HEK293T (cell line): ENCODE data around the gene ADAMTS8.

Experiments
- CTCF ChIA-PET: fragments of 350-600 bp; formaldehyde crosslinking; extraction: SDS; loops from one replicate; lab custom pipeline; 2021; ENCODE audit warnings: antibody characterized with exemption, inconsistent platforms; lab: Yijun Ruan, JAX
- POLR2A ChIA-PET: fragments of 350-600 bp; formaldehyde crosslinking; extraction: SDS; loops from one replicate; lab custom pipeline; 2020; ENCODE audit warnings: antibody characterized with exemption, inconsistent platforms; lab: Yijun Ruan, JAX
- DNase-seq: peaks from one replicate; pipeline ENCODE4 v3.0.0; 2012; ENCODE audit warnings: mixed read lengths; ENCODE audit errors: extremely low spot score
- ARNT ChIP-seq: fragments of 450-650 bp; IDR thresholded peaks from 2 replicates; pipeline ENCODE4 v1.6.1; 2017; ENCODE audit warnings: mild to moderate bottlenecking
- BHLHE40 ChIP-seq: fragments of 450-650 bp; IDR thresholded peaks from 2 replicates; pipeline ENCODE4 v1.6.1; 2016; ENCODE audit warnings: mild to moderate bottlenecking, moderate library complexity, borderline replicate concordance
- CTBP1 ChIP-seq: fragments of 450-650 bp; IDR thresholded peaks from 2 replicates; pipeline ENCODE4 v1.6.1; 2016; ENCODE audit warnings: borderline replicate concordance
- ELF4 ChIP-seq: fragments of 450-650 bp; IDR thresholded peaks from 2 replicates; pipeline ENCODE4 v1.6.1; 2017; ENCODE audit warnings: antibody characterized with exemption
- FOXA1 ChIP-seq: fragments of 450-650 bp; IDR thresholded peaks from 2 replicates; pipeline ENCODE4 v1.6.1; 2016; ENCODE audit warnings: mild to moderate bottlenecking
- FOXK2 ChIP-seq: fragments of 450-650 bp; IDR thresholded peaks from 2 replicates; pipeline ENCODE4 v1.6.1; 2016; ENCODE audit warnings: mild to moderate bottlenecking
- FOXM1 ChIP-seq: fragments of 450-650 bp; IDR thresholded peaks from 2 replicates; pipeline ENCODE4 v1.6.1; 2017; ENCODE audit warnings: mild to moderate bottlenecking, borderline replicate concordance
- HDGF ChIP-seq: fragments of 450-650 bp; IDR thresholded peaks from 2 replicates; pipeline ENCODE4 v1.6.1; 2017; ENCODE audit warnings: antibody characterized with exemption, borderline replicate concordance
- L3MBTL2 ChIP-seq: fragments of 450-650 bp; conservative IDR thresholded peaks from 2 replicates; pipeline ENCODE4 v1.6.1; 2016; ENCODE audit warnings: mild to moderate bottlenecking
- LEF1 ChIP-seq: fragments of 450-650 bp; IDR thresholded peaks from 2 replicates; pipeline ENCODE4 v1.6.1; 2017; ENCODE audit warnings: mild to moderate bottlenecking, borderline replicate concordance
- NFRKB ChIP-seq: fragments of 450-650 bp; IDR thresholded peaks from 2 replicates; pipeline ENCODE4 v1.6.1; 2016; ENCODE audit warnings: mild to moderate bottlenecking, moderate library complexity
- SP1 ChIP-seq: fragments of 450-650 bp; IDR thresholded peaks from 2 replicates; pipeline ENCODE4 v1.6.1; 2017
- SUZ12 ChIP-seq: fragments of 450-650 bp; IDR thresholded peaks from 2 replicates; pipeline ENCODE4 v1.6.1; 2016; ENCODE audit warnings: mild to moderate bottlenecking
- TARDBP ChIP-seq: fragments of 450-650 bp; IDR thresholded peaks from 2 replicates; pipeline ENCODE4 v1.6.1; 2016
- ZNF384 ChIP-seq: fragments of 450-650 bp; IDR thresholded peaks from 2 replicates; pipeline ENCODE4 v1.6.1; 2016
- TF ChIP-seq, protein P1 (sequence below): fragments of 450-650 bp; IDR thresholded peaks from 2 replicates; pipeline ENCODE4 v1.6.1; 2016

The ADAMTS8 gene

GRCh38 chr11:130418210-130418609 is 10.2 kb downstream of the ADAMTS8 start:
- ChIA-PET POLR2A (no interaction called here), CTCF (interaction anchor here (1.0 kb wide), 1 partner anchor 10 kb away, joined by 3 read pairs; no protein-coding TSS in a partner anchor)
- no peak for DNase-seq
- TF ChIP-seq FOXA1 (no peak), HDGF (no peak), ZNF384 (no peak), NFRKB (no peak), CTBP1 (no peak), L3MBTL2 (no peak), BHLHE40 (no peak), FOXM1 (no peak)

- TF ChIP-seq FOXA1 (no peak), SUZ12 (no peak), NFRKB (no peak), CTBP1 (no peak), TARDBP (no peak), ZNF384 (no peak), FOXM1 (no peak), FOXK2 (no peak), LEF1 (no peak), ELF4 (no peak), HDGF (no peak), SP1 (no peak), BHLHE40 (no peak), ARNT (no peak)
- TF ChIP-seq, protein P1, sequence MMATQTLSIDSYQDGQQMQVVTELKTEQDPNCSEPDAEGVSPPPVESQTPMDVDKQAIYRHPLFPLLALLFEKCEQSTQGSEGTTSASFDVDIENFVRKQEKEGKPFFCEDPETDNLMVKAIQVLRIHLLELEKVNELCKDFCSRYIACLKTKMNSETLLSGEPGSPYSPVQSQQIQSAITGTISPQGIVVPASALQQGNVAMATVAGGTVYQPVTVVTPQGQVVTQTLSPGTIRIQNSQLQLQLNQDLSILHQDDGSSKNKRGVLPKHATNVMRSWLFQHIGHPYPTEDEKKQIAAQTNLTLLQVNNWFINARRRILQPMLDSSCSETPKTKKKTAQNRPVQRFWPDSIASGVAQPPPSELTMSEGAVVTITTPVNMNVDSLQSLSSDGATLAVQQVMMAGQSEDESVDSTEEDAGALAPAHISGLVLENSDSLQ, result no peak
- CTCF ChIA-PET, result no interaction called here
- no peak for DNase-seq
- POLR2A ChIA-PET, result no interaction called here
These were observed 11.5 kb downstream of the ADAMTS8 start for GRCh38 chr11:130416906-130417305.

DNA sequence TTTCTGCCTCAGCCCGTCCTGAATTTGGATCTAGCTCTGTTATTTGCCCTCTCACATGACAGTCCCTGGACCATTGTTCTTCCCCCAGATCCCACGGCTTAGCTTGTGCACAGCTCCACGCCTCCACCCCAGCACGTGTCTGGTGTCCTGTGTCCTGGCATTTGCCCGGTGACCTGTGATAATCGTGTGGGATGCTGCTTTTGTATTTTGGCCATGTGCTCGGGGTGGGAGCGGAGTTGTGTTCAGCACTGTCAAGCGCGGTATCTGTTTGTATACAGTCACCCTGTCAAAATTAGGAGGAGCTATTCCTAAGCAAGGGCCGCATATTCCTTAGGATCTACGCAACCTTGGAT is 11.9 kb downstream of the ADAMTS8 start:
- no peak for DNase-seq
- POLR2A ChIA-PET, result no interaction called here
- TF ChIP-seq ELF4 (no peak), SP1 (no peak), FOXA1 (no peak), ARNT (no peak), HDGF (no peak)
- CTCF ChIA-PET, result interaction anchor here (1.1 kb wide), 1 partner anchor 16 kb away, joined by 3 read pairs; no protein-coding TSS in a partner anchor

DNA sequence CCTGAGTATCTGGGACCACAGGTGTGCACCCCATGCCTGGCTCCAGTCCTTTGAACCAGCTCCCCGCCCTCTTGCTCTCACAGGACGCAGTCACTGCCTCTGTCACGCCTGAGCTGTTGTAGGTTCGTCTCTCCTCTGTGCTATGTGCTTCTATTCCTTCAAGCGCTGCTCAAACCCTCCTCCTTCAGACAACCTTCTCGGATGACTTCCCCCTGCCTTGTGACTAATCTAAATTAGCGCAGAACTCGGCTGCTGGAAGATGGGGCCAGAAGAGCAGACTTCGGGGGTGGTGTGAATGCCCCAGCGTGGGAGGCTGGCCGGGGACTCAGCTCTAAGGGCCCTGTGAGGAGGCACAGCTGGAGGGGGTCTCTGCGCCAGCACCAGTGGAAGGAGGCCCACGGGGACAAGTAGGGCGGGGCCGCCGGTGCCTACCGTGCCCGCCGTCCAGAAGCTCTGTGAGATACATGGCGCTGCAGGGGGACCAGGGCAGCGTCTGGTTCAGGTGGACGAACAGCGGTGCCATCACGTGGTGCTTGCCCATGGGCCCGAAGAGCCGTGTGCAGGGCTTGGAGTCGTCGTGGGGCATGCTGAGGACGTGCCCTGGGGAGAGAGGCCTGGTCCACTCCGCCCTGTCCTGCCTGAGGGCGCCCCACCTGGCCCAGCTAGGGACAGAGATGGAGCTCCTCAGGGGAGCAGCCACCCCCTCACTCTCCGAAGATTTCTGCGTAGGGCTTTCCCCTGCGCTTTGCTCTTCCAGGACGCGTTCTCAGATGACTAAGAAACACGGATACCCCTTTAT is 12.5 kb downstream of the ADAMTS8 start:
- CTCF ChIA-PET, result interaction anchor here (0.6 to 1.1 kb wide), 2 partner anchors 15 to 44 kb away, joined by 3 read pairs; no protein-coding TSS in a partner anchor
- no peak for DNase-seq
- POLR2A ChIA-PET, result no interaction called here
- TF ChIP-seq CTBP1 (no peak), SUZ12 (no peak)

GRCh38 chr11:130414107-130415080 is 14.0 kb downstream of the ADAMTS8 start:
- TF ChIP-seq HDGF (no peak), LEF1 (no peak), SP1 (no peak), ARNT (no peak), TARDBP (no peak), NFRKB (no peak), FOXK2 (no peak), FOXM1 (no peak), BHLHE40 (no peak), FOXA1 (no peak), ELF4 (no peak), L3MBTL2 (no peak), SUZ12 (no peak)
- TF ChIP-seq, protein P1, result no peak
- no peak for DNase-seq
- POLR2A ChIA-PET, result no interaction called here
- CTCF ChIA-PET, result no interaction called here

- no peak for DNase-seq
- no peak for TF ChIP-seq SUZ12
- TF ChIP-seq FOXM1, result no peak
- TF ChIP-seq ELF4, result no peak
- TF ChIP-seq FOXA1, result no peak
- no peak for TF ChIP-seq L3MBTL2
- POLR2A ChIA-PET, result no interaction called here
- CTCF ChIA-PET, result interaction anchor here (0.9 kb wide), 1 partner anchor 492 kb away, joined by 3 read pairs; no protein-coding TSS in a partner anchor
These were observed 14.9 kb downstream of the ADAMTS8 start for GRCh38 chr11:130413405-130414106.
